HG03064 (cell line): ENCODE data around the gene ARTN.
A peak's percentile ranks its signal among the peaks of the same experiment; 100 is the strongest.

Experiments
- ATAC-seq: cut with Tn5 transposase; IDR thresholded peaks from one replicate; pipeline ENCODE4 v1.9.1; 2021; ENCODE audit warnings: low read depth; ENCODE audit not compliant: unreplicated experiment

ARTN gene

DNA sequence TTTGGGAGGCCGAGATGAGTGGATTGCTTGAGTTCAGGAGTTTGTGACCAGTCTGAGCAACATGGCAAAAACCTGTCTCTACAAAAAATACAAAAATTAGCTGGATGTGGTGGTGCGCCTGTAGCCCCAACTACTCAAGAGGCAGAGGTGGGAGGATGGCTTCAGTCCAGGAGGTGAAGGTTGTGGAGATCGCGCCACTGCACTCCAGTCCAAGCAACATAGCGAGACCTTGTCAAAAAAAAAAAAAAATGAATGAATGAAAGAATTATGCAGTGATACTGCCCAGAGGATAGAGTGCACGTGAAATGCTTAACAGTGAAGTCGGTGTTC is 35.8 kb downstream of the ARTN start:
- ATAC-seq: no peak

DNA sequence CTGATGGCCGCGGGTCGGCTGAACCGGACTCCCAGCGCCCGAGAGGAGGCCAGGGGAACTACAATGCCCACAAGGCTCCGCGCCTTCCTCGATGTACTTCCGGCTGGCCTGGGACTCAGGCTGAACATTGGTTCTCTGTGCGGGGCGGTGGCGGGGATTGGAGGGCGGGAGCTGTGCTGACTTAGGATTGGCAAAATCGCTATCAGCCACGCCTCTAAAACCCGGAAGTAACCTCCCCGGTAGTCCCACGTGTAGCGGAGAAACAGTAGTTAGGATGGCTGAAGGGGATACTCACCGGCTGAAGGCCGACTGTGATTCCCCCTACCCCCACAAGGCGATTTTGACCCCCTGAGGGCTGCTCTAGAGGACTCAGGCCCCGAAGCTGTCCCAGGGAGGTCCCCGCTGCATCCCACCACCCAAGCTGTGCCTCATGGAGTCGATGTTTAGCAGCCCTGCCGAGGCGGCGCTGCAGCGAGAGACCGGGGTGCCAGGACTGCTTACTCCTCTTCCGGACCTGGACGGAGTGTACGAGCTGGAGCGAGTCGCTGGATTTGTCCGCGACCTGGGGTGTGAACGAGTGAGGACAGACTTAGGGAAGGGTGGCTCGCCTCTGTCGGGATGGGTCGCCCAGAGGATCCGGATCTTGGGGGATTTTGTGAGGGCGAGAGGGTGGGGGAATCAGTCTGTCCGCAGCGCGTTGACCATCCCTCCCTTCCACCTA is 36.3 kb downstream of the ARTN start, which contains the start of gene DPH2:
DPH2 (plus strand) TSS at position 265 of the 721 bp plus-strand sequence; CDS start at position 431, 166 bp downstream.
- peak; percentile 66 for ATAC-seq

DNA sequence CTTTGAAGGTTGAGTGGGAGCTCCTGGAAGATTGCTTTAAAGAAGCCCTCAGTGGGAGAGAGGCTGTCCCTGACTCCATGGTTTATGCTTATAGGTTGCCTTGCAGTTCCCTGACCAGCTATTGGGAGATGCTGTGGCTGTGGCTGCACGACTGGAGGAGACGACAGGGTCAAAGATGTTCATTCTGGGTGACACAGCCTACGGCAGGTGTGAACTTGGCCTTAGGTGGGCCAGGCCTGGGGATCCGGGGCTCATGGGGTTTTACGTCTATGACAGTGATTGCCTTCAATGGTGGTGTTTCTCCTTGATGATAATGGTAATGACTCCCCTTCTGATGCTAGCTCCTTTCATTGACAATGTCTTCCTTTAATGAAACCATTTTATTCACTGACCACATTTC is 36.9 kb downstream of the ARTN start:
- ATAC-seq: no peak

DNA sequence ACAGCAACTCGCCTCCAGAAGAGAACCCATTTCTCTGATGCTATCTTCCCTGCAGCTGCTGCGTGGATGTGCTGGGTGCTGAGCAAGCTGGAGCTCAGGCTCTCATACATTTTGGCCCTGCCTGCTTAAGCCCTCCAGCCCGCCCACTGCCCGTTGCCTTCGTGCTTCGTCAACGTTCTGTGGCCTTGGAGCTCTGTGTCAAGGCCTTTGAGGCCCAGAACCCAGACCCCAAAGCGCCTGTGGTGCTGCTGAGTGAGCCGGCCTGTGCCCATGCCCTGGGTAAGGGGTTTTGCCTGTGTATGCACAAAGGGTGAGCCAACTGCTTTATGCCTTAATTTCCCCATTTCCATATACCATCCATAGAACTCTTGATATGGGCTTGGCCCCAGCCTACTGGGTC is 37.3 kb downstream of the ARTN start:
- no peak for ATAC-seq

DNA sequence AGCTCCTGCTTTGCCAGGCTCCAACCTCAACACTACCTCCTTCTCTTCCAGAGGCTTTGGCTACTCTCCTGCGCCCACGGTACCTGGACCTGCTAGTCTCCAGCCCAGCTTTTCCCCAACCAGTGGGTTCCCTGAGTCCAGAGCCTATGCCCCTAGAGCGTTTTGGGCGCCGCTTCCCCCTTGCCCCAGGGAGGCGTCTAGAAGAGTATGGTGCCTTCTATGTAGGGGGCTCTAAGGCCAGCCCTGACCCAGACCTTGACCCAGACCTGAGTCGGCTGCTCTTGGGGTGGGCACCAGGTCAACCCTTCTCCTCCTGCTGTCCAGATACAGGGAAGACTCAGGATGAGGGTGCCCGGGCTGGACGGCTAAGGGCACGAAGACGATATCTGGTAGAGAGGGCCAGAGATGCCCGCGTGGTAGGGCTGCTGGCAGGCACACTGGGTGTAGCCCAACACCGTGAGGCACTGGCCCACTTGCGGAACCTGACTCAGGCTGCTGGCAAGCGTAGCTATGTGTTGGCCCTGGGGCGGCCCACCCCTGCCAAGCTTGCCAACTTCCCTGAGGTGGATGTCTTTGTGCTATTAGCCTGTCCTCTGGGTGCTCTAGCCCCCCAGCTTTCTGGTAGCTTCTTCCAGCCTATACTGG is 37.9 kb downstream of the ARTN start:
- ATAC-seq: no peak

DNA sequence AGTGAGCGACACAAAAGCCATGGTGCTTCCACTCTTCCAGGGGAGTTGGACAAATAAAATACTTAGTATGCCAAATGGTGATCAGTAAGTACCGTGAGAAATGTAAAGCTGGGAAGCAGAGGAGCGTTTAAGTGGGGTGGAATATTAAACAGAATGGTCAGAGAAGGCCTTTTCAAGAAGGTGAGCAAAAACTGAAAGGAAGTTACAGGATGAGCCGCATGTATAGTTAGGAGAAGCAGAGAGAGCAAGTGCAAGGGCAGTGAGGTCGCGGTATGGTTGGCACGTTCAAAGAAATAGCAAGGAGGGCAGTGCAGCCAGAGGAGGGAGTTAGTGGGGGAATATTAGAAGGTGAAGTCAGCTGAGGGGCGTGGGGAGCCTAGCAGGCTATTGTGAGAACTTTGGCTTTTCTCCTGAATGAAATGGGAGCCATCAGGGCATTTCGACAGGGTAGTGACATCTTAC is 40.4 kb downstream of the ARTN start:
- ATAC-seq: no peak

DNA sequence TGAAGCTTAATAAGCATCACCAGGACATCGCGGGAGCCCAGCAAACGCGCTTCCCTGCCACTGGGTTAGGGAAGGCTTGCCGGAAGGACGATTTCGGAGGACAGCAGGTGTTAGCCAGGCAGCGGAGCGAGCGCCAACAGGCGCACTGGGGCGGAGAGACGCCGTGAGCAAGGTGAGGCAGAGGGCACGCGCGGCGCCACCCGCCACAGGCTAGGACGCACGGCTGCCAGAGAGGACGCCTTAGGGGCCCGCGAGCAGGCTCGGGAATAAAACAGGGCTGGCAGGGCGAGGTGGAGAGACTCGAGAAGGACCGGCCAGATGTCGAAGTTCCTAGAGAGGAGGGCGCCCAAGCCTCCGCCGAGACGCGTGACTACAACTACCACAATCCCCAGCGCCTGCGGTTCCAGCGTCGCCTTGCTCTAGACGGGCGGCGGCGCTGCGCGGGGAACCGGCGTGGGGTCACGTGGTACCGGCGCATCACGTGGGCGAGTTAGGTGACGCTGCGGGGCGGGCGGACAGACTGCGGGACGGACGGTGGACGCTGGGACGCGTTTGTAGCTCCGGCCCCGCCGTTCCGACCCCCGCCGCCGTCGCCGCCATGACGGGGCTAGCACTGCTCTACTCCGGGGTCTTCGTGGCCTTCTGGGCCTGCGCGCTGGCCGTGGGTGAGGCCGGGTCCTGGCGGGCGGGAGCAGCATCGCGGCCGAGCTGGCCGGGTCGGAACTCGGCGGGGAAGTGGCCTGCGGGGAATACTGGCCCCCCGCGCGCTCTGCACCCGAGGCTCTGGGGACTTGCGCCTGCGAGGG is 41.0 kb downstream of the ARTN start, which contains the start of gene ATP6V0B:
ATP6V0B (plus strand) TSS at position 518 of the 806 bp plus-strand sequence; CDS start at position 599, 81 bp downstream.
- ATAC-seq: peak; percentile 57

DNA sequence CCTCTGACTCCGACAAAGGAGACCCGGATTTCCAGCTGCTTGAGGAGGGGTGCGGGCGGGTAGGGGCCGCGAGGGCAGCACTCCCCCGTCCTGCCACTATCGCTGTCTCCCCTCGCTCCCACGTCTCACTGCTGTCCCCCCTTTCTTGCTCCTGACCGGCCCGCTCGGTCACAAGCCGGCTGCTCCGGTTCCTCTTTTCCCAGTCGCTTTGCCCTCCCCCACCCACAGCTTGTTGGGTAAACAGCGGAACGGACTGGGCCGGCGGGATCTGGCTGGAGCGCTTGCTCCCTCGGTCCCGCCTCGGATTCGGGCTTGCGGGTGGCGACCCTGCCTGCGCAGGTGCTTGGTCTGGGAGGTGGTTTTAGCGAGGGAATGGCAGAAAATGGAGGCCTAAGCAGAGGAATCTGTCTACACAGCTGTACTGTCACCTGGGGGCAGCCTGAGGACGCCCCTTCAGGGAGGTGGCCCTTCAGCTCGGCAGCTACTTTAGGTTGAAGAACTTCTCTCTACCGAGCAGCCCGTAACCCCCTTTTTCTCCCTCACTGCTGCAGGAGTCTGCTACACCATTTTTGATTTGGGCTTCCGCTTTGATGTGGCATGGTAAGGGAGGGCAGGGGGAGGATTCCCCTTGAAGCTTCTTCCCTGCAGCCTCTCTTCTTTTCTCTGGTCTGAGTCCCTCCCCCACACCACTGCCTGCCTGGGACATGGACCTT is 41.8 kb downstream of the ARTN start:
- no peak for ATAC-seq

DNA sequence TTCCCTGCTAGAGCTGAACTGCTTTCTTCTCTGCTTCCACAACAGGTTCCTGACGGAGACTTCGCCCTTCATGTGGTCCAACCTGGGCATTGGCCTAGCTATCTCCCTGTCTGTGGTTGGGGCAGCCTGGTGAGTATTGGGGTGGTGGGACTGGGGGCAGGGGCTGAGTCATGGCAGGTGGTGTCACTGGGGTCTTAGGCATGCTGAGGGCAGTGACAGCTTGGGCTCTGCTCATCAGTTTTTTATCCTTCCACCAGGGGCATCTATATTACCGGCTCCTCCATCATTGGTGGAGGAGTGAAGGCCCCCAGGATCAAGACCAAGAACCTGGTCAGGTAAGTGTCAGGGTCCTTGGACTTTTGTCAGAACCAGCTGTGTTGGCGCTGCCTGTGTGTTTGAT is 42.4 kb downstream of the ARTN start:
- ATAC-seq: no peak

DNA sequence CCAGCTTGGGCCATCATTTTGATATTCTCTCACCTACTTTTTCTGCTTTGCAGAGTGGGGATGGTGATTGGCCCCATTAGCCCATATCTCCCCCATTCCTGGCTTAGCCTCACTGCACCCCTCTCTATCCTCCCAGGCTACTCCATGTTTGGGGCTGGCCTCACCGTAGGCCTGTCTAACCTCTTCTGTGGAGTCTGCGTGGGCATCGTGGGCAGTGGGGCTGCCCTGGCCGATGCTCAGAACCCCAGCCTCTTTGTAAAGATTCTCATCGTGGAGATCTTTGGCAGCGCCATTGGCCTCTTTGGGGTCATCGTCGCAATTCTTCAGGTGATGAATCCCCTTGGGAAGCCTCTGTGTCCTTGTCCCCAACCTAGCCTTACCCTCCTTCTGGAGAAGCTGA is 43.3 kb downstream of the ARTN start:
- ATAC-seq: no peak

DNA sequence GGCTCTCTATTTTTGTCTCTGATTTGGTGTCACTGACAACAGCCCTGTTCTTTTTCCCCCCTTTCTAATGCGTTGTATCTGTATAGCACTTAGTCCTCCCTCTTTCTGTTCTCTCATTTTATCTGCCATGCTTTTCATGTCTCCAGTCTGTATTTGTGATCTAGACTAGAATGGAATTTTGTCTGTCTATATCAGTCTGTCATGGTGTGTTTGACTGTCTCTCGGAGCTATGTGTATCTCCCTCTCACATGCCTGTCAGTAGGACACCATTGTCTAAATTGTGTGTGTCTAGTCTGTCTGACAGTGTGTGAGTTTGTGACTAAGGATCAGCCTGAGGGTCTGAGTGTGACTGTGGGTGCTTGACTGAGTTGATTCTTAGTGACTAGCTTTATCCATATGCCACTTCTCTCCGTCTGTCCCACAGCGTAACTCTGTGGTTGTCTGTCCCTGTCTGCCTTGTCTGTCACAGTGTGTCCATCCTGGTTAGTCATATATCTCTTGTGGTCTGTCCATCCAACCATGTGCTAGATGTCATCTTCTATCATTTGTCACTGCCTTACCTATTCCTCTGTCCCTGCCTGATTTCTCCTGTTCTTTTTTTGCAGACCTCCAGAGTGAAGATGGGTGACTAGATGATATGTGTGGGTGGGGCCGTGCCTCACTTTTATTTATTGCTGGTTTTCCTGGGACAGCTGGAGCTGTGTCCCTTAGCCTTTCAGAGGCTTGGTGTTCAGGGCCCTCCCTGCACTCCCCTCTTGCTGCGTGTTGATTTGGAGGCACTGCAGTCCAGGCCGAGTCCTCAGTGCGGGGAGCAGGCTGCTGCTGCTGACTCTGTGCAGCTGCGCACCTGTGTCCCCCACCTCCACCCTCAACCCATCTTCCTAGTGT is 44.0 kb downstream of the ARTN start:
- no peak for ATAC-seq

DNA sequence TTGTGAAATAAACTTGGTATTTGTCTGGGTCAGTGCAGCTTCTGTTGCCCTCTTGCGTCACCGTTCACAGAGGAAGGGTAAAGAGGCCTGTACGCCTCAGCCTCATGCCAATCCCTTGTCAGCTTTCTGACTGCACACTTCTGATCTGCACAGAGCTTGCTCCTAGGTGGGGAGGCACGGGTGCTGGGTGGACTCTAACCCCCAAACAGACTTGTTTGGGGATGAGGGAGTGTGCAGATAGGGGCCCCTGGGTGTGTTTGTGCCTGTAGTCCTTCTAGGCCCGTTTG is 44.6 kb downstream of the ARTN start:
- ATAC-seq: no peak

DNA sequence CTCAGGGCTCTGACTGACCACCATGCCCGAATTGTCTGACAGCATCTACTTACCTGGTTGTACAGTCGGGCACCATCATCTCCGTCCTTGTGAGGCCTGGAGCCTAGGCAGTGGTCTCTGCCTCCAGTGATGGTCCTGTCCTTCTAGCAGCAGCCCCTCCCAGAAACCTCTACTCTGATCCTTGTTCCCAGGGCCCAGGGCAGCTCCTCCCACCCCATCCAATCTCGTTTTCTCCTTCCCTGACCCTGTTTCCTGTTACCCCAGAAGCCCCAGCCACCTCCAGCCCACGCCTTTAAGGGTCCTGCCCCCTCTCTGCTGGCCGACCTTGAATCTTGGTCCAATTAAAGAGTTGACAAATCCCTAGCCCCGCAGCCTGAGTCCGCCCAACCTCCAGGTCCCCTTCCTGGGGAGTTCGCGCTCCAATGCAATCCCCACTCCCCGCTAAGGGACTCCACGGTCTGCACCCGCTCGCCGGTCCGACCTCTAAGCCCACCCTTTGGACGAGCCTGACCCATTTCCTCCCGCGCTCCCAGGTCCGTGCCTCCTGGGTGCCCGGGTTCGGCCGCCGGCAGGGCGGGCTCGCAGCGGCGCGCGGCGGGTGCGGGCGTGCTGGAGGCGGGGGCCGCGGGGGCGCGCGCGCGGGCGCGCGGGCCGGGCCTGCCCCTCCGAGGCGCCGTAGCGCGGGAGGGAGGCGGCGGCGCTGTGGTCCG is 45.1 kb downstream of the ARTN start, which contains the start of gene B4GALT2:
B4GALT2 (plus strand) TSS at position 660 of the 710 bp plus-strand sequence. CDS start 1,951 bp downstream, outside the sequence.
- no peak for ATAC-seq

DNA sequence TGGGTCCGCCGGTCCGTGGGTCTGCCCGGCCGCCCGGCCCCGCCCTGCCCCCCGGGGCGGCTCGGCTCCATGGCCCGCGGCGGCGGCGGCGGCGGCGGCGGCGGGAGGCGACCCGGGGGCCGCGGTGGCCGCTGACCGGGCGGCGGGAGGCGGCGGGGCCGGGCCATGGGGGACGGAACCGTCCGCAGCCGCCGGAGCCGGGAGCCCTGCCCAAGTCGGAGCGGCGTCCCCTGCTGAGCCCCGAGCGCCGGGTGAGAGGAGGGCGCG is 45.6 kb downstream of the ARTN start:
- no peak for ATAC-seq

DNA sequence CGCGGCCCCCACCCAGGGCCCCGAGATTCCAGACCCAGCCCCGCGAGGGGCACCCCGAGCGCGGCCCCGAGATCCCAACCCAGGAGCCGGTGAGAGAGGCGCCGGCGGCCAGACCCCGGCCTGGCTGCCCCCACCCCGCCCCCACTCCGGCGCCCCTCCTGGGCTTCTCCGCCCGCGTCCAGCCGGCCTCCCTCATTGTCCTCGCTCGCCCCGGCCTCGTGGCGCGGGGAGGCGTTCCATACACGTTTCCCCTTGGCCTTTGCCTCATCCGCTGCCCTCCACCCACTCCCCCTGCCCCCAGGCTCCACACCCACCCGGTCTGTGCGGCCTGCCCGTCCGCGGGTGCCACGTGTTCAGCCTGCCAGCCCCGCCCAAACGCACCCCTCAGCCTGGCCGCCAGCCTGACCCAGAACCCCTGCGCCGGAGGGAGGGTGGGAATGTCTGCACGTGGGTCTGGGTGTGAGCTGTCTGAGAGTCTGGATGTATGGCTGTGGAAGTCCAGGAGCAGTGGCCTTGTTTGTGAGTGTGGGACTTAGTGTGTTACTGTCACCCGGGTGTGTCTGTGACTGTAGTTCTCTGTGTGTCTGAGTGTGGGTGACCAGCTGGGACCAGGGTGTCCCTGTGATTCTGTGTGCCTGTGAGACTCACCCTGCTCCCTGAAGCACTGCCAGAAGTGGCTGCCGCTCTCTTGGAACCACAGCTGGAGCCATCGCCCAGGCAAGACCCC is 46.1 kb downstream of the ARTN start:
- no peak for ATAC-seq

DNA sequence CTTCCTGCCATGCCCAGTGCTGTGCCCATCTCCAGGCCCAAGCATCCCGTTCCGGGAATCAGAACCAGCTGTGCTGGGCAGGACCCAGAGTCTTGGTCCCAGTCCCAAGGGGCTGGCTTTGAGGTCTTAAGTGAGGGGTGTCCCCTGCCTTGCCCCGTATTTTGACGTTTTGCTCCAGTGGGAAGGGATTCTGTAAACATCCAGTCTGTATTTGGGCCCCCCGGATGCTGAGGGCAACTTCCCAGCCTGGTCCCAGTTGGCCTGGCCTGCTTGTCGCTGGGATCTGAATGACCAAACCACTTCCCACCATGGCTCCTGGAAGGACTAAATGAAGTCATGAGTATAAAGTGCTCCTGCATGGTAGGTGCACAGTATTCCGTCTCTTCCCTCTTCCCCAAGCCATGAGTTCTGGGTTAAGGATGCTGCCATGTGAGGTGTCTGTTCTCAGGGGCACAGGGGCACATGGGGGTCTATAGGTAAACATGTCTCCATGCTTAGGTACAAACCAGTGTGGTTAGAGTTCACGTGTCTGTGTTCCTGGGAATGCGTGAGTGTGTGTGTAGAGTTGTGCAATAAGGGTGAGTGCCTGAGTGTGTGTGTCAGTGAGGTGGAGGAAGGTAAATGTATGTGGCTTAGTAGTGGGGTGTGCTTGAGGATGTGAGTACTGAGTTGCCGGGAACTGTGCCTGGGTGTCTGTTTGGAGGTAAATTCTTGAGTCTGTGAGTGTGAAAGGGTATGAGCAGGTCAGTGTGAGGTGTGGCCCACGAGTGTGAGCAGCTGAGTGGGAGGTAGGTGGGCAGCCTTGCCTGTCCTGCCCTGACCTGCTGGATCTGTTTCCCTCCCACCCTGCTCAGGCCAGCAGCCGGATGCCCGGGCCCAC is 46.9 kb downstream of the ARTN start:
- ATAC-seq: no peak

DNA sequence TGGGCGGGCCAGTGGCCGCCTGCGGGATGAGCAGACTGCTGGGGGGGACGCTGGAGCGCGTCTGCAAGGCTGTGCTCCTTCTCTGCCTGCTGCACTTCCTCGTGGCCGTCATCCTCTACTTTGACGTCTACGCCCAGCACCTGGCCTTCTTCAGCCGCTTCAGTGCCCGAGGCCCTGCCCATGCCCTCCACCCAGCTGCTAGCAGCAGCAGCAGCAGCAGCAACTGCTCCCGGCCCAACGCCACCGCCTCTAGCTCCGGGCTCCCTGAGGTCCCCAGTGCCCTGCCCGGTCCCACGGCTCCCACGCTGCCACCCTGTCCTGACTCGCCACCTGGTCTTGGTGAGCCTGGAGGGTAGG is 47.5 kb downstream of the ARTN start:
- no peak for ATAC-seq

DNA sequence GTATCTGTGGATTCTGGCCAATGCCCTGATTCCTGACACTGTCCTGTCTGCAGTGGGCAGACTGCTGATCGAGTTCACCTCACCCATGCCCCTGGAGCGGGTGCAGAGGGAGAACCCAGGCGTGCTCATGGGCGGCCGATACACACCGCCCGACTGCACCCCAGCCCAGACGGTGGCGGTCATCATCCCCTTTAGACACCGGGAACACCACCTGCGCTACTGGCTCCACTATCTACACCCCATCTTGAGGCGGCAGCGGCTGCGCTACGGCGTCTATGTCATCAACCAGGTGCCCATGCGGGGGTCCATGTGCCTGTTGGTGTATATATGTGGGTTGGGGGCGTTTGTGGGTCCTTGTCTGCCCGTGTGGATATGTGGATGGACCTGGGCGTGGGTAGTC is 48.0 kb downstream of the ARTN start:
- ATAC-seq: no peak
